GM19035 (cell line): ENCODE results near the gene ZBTB21.
"Not testable (repeated sequence)": the region's sequence is repeated elsewhere in the genome, so short reads cannot be mapped to it uniquely, and the experiment has no call there.

Source experiments
- ATAC-seq: cut with Tn5 transposase; IDR thresholded peaks from one replicate; pipeline ENCODE4 v1.9.1; 2021; ENCODE audit not compliant: unreplicated experiment

The ZBTB21 gene

GRCh38 chr21:41995577-41995976 lies 14.6 kb downstream of the ZBTB21 start:
- ATAC-seq: no peak

DNA sequence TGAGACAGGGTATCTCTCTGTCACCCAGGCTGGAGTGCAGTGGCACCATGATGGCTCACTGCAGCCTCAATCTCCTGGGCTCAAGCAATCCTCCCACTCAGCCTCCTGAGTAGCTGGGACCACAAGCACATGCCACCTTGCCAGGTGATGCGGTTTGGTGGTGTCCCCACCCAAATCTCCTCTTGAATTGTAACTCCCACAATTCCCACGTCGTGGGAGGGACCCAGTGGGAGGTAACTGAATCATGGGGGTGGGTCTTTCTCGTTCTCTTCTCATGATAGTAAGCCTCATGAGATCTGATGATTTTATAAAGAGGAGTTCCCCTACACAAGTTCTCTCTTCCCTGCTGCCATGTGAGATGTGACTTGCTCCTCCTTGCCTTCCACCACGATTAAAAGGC lies 15.5 kb downstream of the ZBTB21 start:
- ATAC-seq: not testable (repeated sequence)

GRCh38 chr21:41993744-41994143 lies 16.4 kb downstream of the ZBTB21 start:
- no peak for ATAC-seq

- ATAC-seq: no peak
Observed at GRCh38 chr21:41992576-41992975, 17.6 kb downstream of the ZBTB21 start.

DNA sequence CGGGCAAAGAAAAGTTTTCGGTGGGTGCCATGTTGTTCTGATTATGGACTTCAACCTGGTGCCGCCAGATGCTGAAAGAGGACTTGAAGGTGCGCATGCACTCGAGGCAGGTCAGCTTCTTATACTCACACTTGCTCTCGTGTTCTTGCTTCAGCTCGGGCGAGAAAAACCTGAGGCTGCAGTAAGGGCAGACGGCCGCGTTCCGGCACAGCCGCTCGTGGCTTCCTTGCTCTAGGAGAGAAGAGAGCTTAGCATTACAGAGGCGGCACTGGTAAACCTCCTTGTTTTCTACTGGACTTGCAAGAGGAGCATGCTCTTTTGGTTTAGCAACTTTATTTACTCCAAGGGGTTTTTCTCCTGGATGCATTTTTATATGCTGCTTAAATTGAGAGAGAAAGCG lies 18.5 kb downstream of the ZBTB21 start:
- no peak for ATAC-seq

DNA sequence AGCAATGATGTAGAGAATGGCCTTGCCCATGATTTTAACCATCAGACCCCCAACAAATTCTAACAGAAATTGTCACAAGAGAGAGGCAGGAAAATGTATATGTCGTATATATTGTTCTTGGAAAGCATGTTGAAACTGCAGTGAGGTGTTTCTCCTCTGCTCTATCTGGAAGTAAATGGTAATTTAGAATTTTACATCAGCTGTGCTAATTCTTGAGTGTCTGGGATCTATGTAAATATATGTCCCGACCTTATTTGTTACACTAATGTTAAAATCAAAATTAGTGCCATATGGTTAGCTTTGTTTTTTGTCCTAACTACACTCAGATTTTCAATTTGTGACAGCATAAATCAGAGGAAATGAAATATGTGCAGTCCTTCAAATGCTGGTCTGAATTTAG lies 20.5 kb downstream of the ZBTB21 start:
- ATAC-seq: no peak

- ATAC-seq: no peak
Observed at GRCh38 chr21:41987310-41987709, 22.9 kb downstream of the ZBTB21 start.

DNA sequence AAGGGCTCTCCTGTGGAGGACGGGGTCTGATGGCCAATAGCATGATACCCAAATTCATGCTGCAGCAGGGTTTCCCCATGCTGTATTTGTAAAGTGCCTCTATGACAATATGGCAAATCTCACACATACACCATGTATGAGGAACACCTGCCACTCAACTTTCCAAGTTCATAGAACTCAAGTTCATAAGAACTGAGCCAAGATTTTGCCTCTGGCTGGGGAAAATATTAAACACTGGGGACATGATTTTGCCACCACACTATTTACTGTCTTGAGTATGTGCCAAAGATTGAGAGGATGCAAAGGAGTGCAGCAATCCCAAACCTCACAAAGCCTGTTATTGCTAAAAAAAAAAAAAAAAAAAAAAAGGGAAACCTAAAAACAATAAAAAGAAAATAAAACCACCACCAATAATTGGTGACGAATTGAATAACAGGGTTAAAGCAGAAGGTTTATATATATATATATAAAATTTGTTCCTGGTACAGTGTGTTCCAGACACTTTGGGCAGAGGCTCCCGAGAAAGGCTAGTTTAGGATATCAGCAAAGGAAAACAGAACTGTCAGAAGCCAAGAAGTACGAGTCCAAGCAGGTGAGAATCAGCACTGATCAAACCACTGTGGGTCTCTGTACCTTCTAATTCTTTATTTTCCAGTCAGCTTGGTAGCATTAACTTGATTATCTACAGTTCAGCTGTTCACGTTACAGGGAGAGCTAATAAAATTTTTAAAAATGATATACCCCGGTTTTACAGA lies 24.3 kb downstream of the ZBTB21 start:
- ATAC-seq: no peak

DNA sequence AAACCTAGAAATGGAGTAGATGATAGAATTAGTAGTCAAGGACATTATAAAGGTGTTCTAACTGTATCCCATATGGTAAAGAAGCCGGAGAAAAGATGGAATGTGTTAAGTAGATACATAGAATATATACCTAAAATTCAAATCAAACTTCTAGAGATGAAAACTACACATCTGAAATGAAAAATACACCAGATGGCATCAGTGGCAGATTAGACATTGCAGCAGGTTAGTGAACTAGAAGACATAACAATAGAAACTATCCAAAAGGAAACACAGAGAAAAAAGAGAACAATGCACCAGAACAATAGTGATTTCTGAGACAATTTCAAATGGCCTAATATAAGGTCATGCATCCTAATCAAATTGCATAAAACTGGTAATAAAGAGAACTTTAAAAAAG lies 26.9 kb downstream of the ZBTB21 start:
- no peak for ATAC-seq

DNA sequence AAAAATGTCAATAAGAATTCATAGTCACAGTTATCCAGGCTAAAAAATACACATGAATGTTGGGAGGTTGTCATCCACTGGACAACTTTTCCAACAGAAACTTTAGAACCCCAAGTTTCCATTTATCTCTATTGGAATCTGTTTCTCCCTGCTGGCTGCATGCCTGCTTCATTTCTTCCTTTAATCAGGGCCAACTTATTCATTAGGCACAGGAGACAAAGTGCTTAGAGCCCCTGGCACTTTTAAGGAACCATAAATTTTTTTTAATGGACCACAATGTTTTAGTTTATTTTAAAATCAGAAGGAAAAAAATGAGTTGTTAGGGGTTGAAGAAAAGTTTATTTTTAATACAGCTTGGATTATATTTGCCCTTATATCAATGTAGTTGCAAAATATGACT lies 29.6 kb downstream of the ZBTB21 start:
- ATAC-seq: no peak

DNA sequence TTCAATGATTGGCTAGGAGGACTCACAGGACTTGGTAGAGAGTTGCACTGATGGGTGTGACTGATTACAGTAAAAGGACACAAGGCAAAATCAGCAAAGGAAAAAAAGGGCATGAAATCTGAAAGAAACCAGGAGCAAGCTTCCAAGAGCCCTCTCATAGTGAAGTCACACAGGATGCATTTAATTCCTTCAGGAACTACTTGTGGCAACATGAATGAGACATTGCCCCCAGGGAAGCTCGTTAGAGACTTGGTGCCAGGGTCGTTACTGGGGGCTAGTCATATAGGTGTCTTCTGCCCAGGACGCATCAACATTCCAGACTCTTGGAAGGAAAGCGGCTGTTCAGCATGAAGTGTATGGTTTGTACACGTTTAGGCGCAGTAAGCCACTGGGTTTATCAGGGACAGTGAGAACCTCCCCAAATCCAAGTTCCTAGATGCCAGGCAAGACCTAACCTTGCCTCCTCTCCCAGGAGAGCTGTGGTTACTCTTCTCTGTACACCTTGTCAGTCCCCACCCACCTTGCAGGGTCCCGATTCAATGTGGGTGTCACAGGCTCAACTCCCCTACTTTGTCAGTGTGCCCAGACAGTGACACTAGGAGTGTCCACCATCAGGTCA lies 30.3 kb downstream of the ZBTB21 start:
- ATAC-seq: no peak

GRCh38 chr21:41979335-41979734 lies 30.8 kb downstream of the ZBTB21 start:
- no peak for ATAC-seq

DNA sequence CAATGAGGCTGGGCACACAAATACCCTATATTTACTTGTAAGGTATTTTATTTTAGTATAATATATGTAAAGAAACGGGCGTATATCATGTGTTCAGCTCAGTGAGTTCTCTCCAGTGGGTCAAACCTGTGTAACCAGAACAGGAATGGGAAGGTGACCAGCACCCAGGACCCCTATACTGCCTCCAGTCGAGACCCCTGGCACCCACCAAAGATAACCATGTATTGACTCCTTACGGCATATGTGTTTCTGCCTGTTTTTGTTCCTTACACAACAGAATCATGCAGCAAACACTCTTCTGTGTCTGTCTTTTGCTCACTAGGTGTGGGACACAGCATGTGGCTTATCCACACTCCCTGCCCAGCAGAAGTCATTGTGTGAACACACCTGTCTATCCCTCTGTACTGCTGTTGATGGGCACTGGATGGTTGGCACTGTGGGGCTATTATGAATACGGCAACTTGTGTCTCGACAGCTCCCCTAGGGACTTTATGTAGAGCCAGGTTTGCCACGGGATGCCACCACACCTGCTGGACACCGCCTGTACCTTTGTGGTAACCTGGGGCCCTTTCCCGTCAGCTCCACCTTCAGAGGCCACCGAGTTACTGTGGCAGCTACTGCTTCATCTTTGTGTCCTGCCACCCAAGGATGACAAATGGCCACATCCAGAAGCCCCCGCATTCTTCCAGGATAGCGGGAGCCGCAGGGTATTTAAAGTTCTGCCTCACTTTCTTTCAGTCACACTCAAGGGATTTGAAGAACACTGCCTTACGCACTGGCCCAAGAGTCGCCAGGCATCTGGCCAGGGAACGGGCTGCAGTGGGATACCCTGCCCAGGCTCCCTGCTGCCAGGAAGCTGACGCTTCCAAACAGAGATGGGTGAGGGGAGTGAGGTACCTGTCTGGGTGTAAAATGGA lies 32.9 kb downstream of the ZBTB21 start:
- no peak for ATAC-seq

- no peak for ATAC-seq
Observed at GRCh38 chr21:41976611-41977010, 33.5 kb downstream of the ZBTB21 start.

DNA sequence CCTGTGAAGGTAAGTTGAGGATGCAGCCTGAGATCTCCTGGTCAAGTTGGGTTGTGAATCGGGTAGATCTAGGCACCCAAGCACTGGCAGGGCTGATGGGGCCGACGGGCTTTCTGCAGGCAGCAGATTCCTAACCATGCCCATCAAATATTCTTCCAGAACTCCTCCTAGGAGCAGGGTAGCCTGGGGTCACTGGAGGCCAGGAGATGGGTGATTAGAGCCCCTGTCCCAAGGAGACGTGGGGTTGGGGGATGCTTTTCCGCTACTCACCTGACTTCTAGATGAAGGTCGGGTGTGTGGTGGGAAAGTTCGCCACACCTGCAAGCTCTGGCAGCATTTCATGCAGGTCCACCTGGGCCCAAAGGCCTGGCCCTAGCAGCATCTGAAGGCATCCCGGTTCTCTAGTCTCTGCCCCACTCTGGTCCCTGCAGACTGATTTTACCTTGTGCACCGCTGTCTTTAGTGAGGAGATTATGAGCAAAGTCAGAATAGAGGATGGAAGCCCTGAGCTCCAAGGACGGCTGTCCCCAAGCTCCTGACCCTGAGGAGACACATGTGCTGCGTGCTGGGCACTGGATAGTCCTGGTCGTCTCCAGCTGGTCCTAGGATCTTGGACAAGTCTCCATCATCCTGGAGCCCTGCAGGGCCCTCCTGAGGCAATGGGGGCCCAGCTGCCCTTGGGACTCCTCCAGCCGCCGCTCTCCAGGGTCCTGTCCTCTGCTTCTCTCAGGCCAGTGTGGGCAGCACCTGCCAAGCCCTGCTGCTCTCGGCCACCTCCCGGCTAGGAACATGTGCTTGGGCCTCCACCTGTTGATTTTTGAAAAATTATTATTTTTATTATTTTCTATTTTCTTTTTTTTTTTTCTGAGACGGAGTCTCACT lies 34.5 kb downstream of the ZBTB21 start:
- ATAC-seq: no peak

- no peak for ATAC-seq
Observed at GRCh38 chr21:41974752-41975053, 35.5 kb downstream of the ZBTB21 start.

DNA sequence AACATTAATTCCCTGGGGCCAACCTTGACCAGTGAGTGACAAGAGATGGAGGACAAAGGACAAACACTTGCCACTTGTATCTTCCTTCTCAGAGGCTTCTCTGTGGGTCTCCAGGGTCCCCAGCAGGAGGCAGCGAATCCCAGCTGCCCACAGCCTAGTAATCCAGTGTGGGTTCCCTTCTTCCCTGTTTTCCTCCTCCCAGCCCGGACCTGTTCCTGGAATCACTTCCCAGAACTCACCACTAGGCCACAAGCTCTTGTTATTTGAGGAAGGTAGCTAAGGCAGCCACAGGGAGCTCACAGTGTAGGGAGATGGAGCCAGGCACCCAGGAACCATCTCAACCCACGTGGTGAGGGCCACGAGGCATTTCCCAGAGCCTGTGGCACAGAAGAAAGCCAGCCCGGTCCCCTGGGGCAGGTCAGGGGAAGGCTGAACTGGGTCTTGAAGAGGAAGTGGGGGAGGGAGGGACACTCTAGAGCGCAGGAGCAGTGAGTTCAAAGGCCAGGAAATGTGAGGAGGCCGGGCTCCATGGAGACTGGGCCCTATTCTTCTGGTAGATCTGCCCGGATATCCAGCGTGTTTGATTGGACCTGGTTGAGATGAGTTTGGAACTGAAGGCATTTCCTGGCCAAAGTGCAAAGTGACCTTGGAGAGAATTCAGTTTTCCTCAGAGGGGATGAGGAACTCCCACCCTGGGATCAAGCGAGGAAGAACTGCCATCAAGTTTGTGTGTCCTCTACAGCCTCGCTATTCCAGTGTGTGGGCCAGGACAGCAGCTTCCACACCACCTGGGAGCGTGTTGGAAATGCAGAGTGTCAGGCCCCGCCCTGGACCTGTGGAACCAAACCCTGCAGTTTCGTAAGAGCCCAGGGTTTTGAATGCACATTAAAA lies 36.1 kb downstream of the ZBTB21 start:
- no peak for ATAC-seq

DNA sequence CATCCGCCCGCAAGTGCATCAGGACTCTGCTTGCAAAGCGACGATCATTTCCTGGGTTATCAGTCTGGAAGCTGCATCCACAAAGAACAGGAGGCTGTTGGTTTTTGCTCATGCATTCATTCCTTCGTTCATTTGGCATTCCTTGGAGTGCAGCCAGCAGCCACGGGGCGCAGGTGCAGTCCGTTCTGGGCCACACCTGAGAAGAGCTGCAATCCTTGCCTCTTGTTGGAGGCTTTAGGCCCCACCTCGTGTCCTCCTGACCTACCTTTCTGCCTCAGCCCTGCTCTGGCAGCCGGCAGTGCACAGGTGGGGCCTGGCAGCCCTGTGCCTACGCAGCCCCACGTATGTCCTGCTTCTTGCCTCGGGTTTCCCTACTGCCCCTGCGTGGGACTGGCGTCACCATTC lies 36.7 kb downstream of the ZBTB21 start:
- ATAC-seq: no peak

DNA sequence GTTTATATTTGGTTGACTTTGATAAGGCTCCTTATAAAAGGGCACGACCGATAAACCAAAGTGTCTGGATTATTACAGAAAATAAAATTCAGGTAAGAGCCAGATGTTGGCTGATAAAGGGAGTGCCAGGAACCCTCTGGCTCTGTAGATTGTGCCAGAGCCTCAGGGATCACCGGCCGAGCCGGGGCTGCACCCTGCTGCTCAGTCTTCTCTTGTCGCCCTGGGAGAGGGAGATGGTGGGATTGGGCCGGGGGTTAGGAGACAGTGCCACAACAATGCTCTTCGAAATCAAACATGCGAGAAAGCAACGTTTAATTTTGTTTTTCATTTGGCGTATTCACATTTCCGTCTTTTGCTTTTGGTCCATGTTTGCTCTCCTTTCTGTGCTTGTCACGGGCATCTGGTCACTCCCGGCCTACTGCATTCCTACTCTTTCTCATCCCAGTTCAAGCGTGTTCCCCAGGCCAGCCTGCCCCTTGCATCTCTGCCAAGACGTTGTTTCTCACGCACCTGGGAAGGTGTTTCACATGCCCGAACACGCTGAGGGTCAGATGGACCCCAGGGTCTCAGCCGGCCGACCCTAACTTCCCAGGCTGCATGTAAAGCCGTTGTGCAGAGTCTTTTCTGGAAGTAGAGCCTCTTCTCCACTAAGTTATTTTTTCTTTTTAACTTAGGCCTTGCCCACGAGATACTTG lies 37.5 kb downstream of the ZBTB21 start:
- no peak for ATAC-seq
